Stimulated activated CD4-positive, alpha-beta T cell treated with anti-CD3 and anti-CD28 coated beads, Interleukin-4, amount 100 ng/mL, for 48 hours (primary cell): Measurements from ENCODE around the gene NR4A1.

Experiments
- DNase-seq, 2 donors: peaks; one replicate each; pipeline ENCODE4 v3.0.0-alpha.2; 2020; ENCODE audit warnings: low read depth in 2 of 2

Gene NR4A1

GRCh38 chr12:52018433-52019112, 32.7 kb upstream of the NR4A1 start:
- no peak for DNase-seq

- no peak for DNase-seq
Measured at GRCh38 chr12:52019113-52019770, 32.0 kb upstream of the NR4A1 start.

DNA sequence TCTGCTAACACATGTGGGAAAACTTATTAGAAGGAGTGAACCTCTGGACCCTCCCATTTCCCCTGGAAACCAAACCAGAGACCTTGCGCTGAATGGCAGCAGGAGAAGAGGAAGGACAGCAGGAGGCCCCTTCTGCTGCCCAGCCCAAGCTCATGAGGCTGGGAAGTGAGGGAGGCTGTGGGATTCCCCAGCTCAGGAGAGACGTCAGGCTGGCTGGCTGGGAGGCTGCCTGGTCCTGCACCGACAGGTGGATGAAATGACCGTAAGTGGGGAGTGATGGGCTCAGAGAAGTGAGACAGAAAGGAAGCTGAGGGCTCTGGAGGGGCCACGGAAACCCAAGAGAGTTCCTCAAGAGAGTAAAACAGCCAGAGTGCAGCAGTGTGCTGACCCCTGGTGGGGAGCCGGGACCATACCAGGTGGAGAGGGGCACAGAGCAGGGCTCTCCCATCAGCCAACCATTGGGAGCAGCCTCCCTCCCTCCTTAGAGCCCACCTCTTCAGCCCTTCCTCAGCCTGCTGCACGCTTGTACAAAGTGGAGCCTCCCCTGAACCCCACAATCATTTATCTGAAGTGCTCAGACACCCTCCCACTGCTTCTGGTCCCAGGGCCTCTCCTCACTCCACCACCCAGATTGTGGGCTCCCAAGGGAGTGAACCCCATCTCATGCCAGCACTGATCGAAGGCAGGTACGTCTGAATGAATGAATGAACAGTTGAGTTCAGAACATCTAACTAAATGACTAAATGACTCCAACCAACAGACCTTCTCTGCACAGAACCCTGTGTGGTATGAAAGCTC, 30.5 kb upstream of the NR4A1 start:
- peak; percentile 50 for DNase-seq

- no peak for DNase-seq
Measured at GRCh38 chr12:52022841-52023181, 28.4 kb upstream of the NR4A1 start.

DNA sequence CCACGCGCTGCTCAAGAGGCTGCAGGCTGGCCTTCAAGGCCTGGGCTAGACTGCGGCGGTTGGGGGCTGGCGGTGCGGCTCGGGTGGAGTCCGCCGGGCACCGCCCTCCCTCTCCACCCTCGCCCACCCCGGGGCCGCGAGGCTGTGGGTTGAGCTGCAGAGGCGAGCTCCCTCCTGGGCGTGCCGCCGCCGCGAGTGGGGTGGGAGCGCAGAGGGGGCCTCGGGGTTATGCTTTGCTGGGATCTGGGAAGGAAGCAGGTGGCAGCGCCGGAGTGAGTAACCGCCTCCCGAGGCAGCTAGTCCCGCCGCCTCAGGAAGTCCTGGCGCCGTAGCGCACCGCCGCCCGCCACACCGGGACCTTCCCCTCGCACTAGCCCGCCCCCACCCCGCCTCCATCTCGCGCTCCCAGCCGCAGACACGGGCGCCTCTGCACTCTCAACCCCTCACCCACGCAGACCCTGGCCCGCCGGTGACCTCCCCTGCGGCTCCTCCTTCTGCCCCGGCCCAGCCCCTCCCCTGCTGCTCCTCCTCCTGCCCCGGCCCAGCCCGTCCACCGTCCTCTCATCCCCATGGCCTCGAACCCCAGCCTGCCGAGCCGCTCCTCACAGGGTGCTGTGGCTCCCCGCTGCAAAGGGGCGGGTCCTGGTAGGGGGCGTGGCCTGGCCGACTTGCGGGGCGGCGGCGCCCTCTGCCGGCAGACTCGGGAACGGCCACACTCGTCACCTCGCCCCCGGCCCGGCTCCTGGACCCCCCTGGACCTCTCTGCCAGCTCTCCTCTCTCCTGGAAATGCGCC, 27.9 kb upstream of the NR4A1 start:
- peak; percentile 93 to 97 for DNase-seq

GRCh38 chr12:52023976-52024688, 27.1 kb upstream of the NR4A1 start:
- no peak for DNase-seq

DNA sequence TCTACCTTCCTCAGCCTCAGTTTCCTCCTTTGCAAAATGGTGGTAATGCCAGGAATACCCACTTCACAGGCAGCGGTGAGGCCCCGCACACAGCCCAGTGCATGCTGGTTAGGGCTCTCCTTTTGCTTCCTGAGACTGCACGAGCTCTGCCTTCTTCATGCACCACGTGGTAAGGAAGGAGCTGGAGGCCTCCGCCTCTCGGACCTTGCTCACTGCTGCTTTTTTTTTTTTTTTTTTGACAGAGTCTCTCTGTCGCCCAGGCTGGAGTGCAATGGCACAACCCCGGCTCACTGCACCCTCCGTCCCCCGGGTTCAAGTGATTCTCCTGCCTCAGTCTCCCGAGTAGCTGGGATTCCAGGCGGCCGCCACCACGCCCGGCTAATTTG, 26.4 kb upstream of the NR4A1 start:
- peak; percentile 46 to 52 for DNase-seq

DNA sequence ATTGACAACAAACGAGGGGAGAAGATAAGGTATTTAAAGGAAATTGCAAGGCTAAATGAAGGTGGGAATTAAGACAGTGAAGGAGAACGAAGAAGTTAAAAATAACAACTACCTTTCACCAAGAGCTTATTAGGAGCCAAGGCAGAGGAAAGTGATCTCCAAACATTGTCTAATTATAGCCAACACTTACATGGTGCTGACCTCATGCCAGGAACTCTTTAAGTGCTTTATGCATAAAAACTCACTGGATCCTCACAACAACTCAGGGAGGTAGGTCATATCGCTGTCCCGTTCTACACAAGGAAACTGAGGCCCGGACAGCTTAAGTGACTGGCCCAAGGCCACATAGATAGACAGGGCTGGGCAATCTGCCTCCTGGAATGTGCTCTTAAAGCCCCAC, 25.0 kb upstream of the NR4A1 start:
- DNase-seq: no peak

GRCh38 chr12:52027085-52027843, 24.0 kb upstream of the NR4A1 start:
- DNase-seq: no peak

DNA sequence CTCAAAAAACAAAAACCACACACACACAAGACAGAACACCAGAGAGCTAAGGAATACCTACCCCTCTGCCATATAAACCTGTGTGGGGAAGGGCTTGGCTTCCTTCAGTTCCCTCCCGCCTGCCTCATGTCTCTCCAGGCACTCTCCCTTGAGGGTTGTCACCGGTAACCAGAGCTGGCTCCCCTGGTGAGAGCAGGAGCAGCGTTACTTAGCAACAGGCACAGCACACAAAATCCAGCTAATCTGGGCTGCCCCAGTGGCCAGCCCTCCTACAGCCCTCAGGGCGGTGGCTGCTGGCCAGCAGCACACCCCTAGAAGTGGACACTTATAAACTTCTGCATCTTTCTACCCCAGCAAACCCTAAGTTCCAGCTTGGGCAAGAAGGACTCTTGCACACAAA, 21.6 kb upstream of the NR4A1 start:
- no peak for DNase-seq

GRCh38 chr12:52032446-52032803, 18.8 kb upstream of the NR4A1 start:
- no peak for DNase-seq

GRCh38 chr12:52032804-52033445, 18.3 kb upstream of the NR4A1 start:
- peak; percentile 80 to 90 for DNase-seq

DNA sequence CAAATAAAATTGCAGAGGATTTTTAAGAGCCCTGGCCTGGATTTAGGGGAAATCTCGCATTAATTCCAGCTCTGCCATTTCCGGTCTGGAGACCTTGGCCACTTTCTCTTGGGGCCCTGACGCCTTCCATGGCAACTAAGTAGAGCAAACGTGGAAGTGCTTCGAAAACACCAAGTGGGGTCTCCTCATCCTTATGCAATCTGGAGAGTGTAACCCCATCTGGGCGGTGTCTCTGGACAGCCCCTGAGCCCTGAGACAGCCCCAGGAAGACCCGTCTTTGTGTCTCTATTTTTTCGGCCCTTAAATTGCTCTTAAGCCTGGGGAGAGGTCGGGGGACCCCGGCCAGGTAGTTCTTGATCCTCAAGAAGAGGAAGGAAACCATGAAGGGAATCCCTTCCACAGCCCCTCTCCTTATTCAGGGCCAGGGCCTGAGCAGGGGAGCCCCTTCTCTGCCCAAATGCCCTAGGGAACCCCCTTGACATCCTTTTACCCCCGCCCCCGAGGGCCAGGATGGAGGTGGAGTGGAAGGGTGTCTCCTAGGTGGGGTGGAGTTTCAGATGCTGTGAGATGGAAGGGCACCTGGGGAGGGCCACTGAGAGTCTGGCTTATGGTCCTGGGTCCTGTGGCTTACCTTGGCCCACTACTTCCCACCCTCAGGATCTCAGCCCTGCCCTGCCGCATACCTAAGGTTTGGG, 17.6 kb upstream of the NR4A1 start:
- DNase-seq: no peak

DNA sequence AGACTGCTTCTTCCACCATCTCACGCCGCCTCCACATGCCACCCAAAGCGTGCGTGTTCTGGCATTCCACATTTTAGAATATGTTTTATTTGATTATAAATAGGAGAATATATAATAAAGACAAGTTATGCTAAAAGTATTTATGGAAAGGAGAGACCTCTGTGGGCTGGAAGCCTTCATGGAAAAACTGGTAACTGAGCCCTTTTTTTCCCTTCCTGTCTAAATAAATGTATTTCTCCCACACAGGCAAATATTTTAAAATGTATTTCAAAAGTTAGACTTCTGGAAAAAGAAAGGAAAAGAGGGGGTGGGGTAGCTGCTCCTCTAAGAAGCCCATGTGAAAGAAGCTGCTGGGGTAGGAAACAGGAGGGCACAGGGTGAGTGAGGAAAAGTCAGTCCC, 16.1 kb upstream of the NR4A1 start:
- no peak for DNase-seq

GRCh38 chr12:52035926-52036325, 15.3 kb upstream of the NR4A1 start:
- DNase-seq: no peak

- peak; percentile 57 for DNase-seq
Measured at GRCh38 chr12:52036587-52037171, 14.6 kb upstream of the NR4A1 start.

DNA sequence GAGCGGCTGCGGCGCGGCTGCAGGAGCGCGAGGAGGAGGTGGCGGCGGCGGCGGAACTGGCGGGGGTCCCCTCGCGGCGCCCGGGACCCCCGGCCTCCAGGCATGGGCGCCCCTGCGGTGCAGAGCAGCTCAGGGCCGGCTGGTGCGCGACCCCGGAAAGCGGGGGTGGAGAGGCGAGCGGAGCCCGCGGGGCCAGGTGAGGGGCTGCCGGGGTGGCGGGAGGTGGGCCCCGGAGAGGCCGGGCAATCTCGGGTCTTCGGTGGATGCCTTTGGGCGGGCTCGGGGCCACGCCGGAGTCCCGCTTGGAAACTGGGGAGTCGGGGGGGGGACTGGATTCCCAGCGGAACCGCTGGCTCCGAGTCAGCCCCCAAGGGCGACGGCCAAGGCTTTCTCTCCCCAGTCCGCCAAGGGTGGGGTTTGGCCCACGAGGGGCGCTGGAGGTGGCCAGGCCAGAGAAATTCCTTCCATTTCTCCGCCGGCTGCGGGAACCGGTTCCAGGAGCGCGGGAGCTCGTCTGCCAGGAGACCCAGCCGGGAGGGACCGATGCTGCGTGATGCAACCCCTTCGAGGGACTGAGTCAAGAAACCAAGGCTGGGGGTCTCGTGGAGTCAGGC, 13.9 kb upstream of the NR4A1 start:
- DNase-seq: no peak

DNA sequence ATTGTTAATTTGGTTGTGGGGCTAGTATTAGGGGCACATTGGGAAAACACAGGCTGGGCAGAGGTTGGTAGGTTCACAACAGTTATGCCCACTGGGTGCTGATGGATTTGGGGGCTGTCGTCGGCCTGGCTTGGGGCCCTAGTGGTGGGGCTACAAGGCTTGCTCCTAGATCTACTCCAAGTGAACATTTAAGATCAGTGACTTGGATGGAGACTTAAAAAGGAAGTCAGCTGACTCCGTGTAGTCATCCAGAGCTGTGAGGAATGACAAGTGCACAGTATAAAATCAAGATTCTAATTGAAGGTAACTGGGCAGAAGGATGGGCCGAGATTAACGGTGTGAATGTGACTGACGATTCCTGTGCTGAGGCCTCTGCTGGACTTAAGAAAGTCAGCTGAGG, 12.8 kb upstream of the NR4A1 start:
- DNase-seq: no peak

- no peak for DNase-seq
Measured at GRCh38 chr12:52041035-52041434, 10.2 kb upstream of the NR4A1 start.
